SK-N-SH (cell line): ENCODE measurements around the gene CFDP1. TPM values are rescaled to one million over a fixed set of nuclear protein-coding genes. Genes with fewer than 3 reads are reported as not detected.
"Not testable (repeated sequence)": the region's sequence is repeated elsewhere in the genome, so short reads cannot be mapped to it uniquely, and the experiment has no call there.

Source experiments
- CTCF ChIA-PET: fragments of 300-600, 350-600 bp; formaldehyde crosslinking; extraction: SDS; loops from one replicate; lab custom pipeline; 2021; lab: Yijun Ruan, JAX
- POLR2A ChIA-PET: fragments of 350-600 bp; sonication (Branson Sonifier 250); formaldehyde crosslinking; extraction: SDS; loops from one replicate; lab custom pipeline; 2020; ENCODE audit warnings: antibody characterized with exemption, inconsistent platforms; lab: Yijun Ruan, JAX
- DNase-seq: peaks from one replicate; pipeline ENCODE4 v3.0.0; 2012
- H2AFZ ChIP-seq: fragments of 200-600 bp; sonication (generic); 2 replicates; pipeline ENCODE4 v1.8.1; 2016; ENCODE audit warnings: antibody characterized with exemption, mild to moderate bottlenecking, low read depth
- H3F3A ChIP-seq: fragments of 200-600 bp; sonication (generic); replicated peaks from 2 replicates; pipeline ENCODE3; 2016; ENCODE audit warnings: antibody characterized with exemption, mild to moderate bottlenecking; ENCODE audit not compliant: insufficient read depth
- H3K27ac ChIP-seq, 2 experiments: fragments of 200-500 bp in 1 of 2; fragments of 200-600 bp in 1 of 2; sonication (Bioruptor generic) in 1 of 2; sonication (generic), shearing (Covaris generic) in 1 of 2; 2 replicates each; pipeline versions ENCODE4 v1.5.1 to v1.6.1; 2014 to 2016; ENCODE audit warnings: low read depth in 2 of 2, inconsistent platforms in 1 of 2, low read length in 1 of 2, mild to moderate bottlenecking in 1 of 2, mixed read lengths in 1 of 2
- H3K27me3 ChIP-seq: fragments of 200-600 bp; sonication (generic), shearing (Covaris generic); 2 replicates; pipeline ENCODE4 v1.6.1; 2016; ENCODE audit warnings: mixed run types; ENCODE audit not compliant: insufficient read depth
- H3K36me3 ChIP-seq, 2 experiments: fragments of 200-500 bp in 1 of 2; fragments of 200-600 bp in 1 of 2; sonication (Bioruptor generic) in 1 of 2; sonication (generic) in 1 of 2; replicated peaks in 1 of 2; 2 replicates each; pipeline versions ENCODE3 to v1.5.1; 2014 to 2016; ENCODE audit warnings: low read length in 1 of 2, mild to moderate bottlenecking in 1 of 2; ENCODE audit not compliant: insufficient read depth in 2 of 2, control insufficient read depth in 1 of 2
- H3K4me1 ChIP-seq, 2 experiments: fragments of 200-500 bp in 1 of 2; fragments of 200-600 bp in 1 of 2; sonication (Bioruptor generic) in 1 of 2; sonication (generic), shearing (Covaris generic) in 1 of 2; 2 replicates each; pipeline versions ENCODE4 v1.5.1 to v1.6.1; 2014 to 2016; ENCODE audit warnings: low read depth in 1 of 2, low read length in 1 of 2, mixed run types in 1 of 2; ENCODE audit not compliant: insufficient read depth in 2 of 2, control insufficient read depth in 1 of 2
- H3K4me2 ChIP-seq: fragments of 200-600 bp; sonication (generic), shearing (Covaris generic); 2 replicates; pipeline ENCODE4 v1.6.1; 2017; ENCODE audit warnings: mixed run types
- H3K4me3 ChIP-seq, 2 experiments: fragments of 200-500 bp in 1 of 2; fragments of 200-600 bp in 1 of 2; sonication (Bioruptor generic) in 1 of 2; sonication (generic), shearing (Covaris generic) in 1 of 2; 2 replicates each; pipeline versions ENCODE4 v1.5.1 to v1.8.1; 2014 to 2016; ENCODE audit warnings: low read depth in 2 of 2, inconsistent platforms in 1 of 2, low read length in 1 of 2, mild to moderate bottlenecking in 1 of 2, mixed read lengths in 1 of 2, moderate library complexity in 1 of 2
- H3K79me2 ChIP-seq: fragments of 200-600 bp; sonication (generic); 2 replicates; pipeline ENCODE4 v1.8.1; 2017; ENCODE audit warnings: mild to moderate bottlenecking; ENCODE audit not compliant: insufficient read depth
- H3K9ac ChIP-seq: fragments of 200-600 bp; sonication (generic); 2 replicates; pipeline ENCODE4 v1.6.1; 2017; ENCODE audit warnings: mixed run types
- H3K9me2 ChIP-seq: fragments of 200-600 bp; sonication (generic); 2 replicates; pipeline ENCODE4 v1.6.1; 2017; ENCODE audit warnings: mixed run types
- H3K9me3 ChIP-seq: fragments of 200-600 bp; sonication (generic); 2 replicates; pipeline ENCODE4 v1.6.1; 2017; ENCODE audit warnings: mixed run types, mild to moderate bottlenecking, moderate library complexity
- H4K20me1 ChIP-seq: fragments of 200-600 bp; sonication (generic); 2 replicates; pipeline ENCODE4 v1.6.1; 2017; ENCODE audit warnings: mild to moderate bottlenecking, mixed run types; ENCODE audit not compliant: insufficient read depth
- FOXJ3 ChIP-seq: sonication (generic); formaldehyde crosslinking; IDR thresholded peaks from 2 replicates; pipeline ENCODE4 v1.5.1; 2020; ENCODE audit warnings: mild to moderate bottlenecking, missing genetic modification reagents
- GATA2 ChIP-seq: sonication (generic); formaldehyde crosslinking; IDR thresholded peaks from 2 replicates; pipeline ENCODE4 v1.5.0; 2020; ENCODE audit warnings: mild to moderate bottlenecking, missing genetic modification reagents
- IRF3 ChIP-seq: fragments of 150-350 bp; IDR thresholded peaks from 2 replicates; pipeline ENCODE4 v1.6.1; 2016; ENCODE audit warnings: mild to moderate bottlenecking, low read depth, low read length
- RCOR1 ChIP-seq: fragments of 150-350 bp; IDR thresholded peaks from 2 replicates; pipeline ENCODE4 v1.6.1; 2017; ENCODE audit warnings: antibody characterized with exemption, low read length
- RXRA ChIP-seq: IDR thresholded peaks from 2 replicates; pipeline ENCODE4 v1.4.0; 2012; ENCODE audit warnings: low read depth, mild to moderate bottlenecking, borderline replicate concordance
- WGBS: methylation state at CpG from one replicate; pipeline ENCODE4 v1.1.6; 2017; ENCODE audit warnings: low lambda C conversion rate; 5-methylcytosine and 5-hydroxymethylcytosine counted together
- polyA plus RNA-seq, 3 experiments: library from polyadenylated mRNA; depleted of rRNA; stranded (reverse); fragments of >200 nt; gene quantifications; 2 replicates each; pipeline ENCODE4 v1.2.3, GENCODE V29; 2012
- TF ChIP-seq, protein P1 (sequence below): IDR thresholded peaks from 2 replicates; pipeline ENCODE4 v1.4.0; 2012; ENCODE audit warnings: low read depth, borderline replicate concordance

CFDP1 gene
- polyA plus RNA-seq, 1 of the 3 experiments (the other 2 are of a cell fraction): 46.0 TPM

GRCh38 chr16:75456971-75457370, 23.7 kb upstream of the CFDP1 start:
- Histone ChIP-seq H3K36me3 (no peaks in the 10 kb centered on the region), H3K27me3 (no peaks in the 10 kb centered on the region), H3K4me3 (no peak overlapping the region), H3K79me2 (peaks cover 97% of the 10 kb centered on the region), H3K4me2 (no peak overlapping the region), H3K27ac (peak overlapping the region in 1 of 2 experiments; percentile 62; a peak in 2 of 4 replicates), H2AFZ (no peak overlapping the region), H3F3A (no peaks in the 10 kb centered on the region), H3K9me3 (no peaks in the 10 kb centered on the region), H3K9me2 (no peaks in the 10 kb centered on the region), H3K4me1 (peaks cover 0 to 28% of the 10 kb centered on the region in 2 experiments; a peak in 2 of 4 replicates), H4K20me1 (peaks cover 59% of the 10 kb centered on the region), H3K9ac (no peak overlapping the region)
- CTCF ChIA-PET: interaction anchor here (0.8 to 2.6 kb wide), 6 partner anchors 8 to 307 kb away, joined by 3 to 8 read pairs (median 5); partner anchors contain the start of gene CFDP1
- no peak for DNase-seq
- WGBS: 100% methylated on average over 1 of the region's 1 CpG
- TF ChIP-seq, protein P1, sequence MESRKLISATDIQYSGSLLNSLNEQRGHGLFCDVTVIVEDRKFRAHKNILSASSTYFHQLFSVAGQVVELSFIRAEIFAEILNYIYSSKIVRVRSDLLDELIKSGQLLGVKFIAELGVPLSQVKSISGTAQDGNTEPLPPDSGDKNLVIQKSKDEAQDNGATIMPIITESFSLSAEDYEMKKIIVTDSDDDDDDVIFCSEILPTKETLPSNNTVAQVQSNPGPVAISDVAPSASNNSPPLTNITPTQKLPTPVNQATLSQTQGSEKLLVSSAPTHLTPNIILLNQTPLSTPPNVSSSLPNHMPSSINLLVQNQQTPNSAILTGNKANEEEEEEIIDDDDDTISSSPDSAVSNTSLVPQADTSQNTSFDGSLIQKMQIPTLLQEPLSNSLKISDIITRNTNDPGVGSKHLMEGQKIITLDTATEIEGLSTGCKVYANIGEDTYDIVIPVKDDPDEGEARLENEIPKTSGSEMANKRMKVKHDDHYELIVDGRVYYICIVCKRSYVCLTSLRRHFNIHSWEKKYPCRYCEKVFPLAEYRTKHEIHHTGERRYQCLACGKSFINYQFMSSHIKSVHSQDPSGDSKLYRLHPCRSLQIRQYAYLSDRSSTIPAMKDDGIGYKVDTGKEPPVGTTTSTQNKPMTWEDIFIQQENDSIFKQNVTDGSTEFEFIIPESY: no peak
- TF ChIP-seq GATA2 (CRISPR knock-in tag) (peak; percentile 62), FOXJ3 (CRISPR knock-in tag) (peak; percentile 32; the same call in 1 of the 2 replicates), RCOR1 (peak; percentile 29; the same call in 1 of the 2 replicates), RXRA (no peak), IRF3 (no peak)
- POLR2A ChIA-PET: interaction anchor here (1.8 kb wide), 1 partner anchor 23 kb away, joined by 5 read pairs; the partner anchor contains the start of gene CFDP1

GRCh38 chr16:75456486-75456885, 23.2 kb upstream of the CFDP1 start:
- WGBS: 98% methylated on average over 4 of the region's 4 CpGs
- CTCF ChIA-PET: interaction anchor here (0.8 to 2.6 kb wide), 4 partner anchors 9 to 222 kb away, joined by 3 to 8 read pairs (median 6); partner anchors contain the start of gene CFDP1

More at GRCh38 chr16:75456486-75456885, 23.2 kb upstream of the CFDP1 start:
- H3K4me2 ChIP-seq, H3K9me2 ChIP-seq, H3K4me3 ChIP-seq, H3K27me3 ChIP-seq, H3K36me3 ChIP-seq, H3K9me3 ChIP-seq, DNase-seq, H3K9ac ChIP-seq, H3F3A ChIP-seq, H2AFZ ChIP-seq: not testable (repeated sequence)
- peaks cover 0 to 28% of the 10 kb centered on the region in 2 experiments; a peak in 2 of 4 replicates for H3K4me1 ChIP-seq
- POLR2A ChIA-PET: interaction anchor here (1.8 kb wide), 1 partner anchor 23 kb away, joined by 5 read pairs; the partner anchor contains the start of gene CFDP1
- peak overlapping the region in 1 of 2 experiments; percentile 62; a peak in 1 of 4 replicates for H3K27ac ChIP-seq
- peaks cover 59% of the 10 kb centered on the region for H4K20me1 ChIP-seq
- H3K79me2 ChIP-seq: peaks cover 97% of the 10 kb centered on the region
